ENCODE measurements around the gene AURKA. TPM values are rescaled to one million over a fixed set of nuclear protein-coding genes. Genes with fewer than 3 reads are reported as not detected.

Gene AURKA
- total RNA-seq, result 1 to 10 TPM in 3 of 4 donors, under 1 TPM in 1; 0.95 to 4.1 (median 2.5) TPM

GRCh38 chr20:56392132-56392880, at the start of gene AURKA, which contains the start of gene CSTF1:
Gene AURKA (minus strand): TSS chr20:56392215. CDS start chr20:56388197, 4,018 bp downstream.
Gene CSTF1 (plus strand): TSS chr20:56392645. CDS start chr20:56395553, 2,908 bp downstream.
- peak; percentile 98 for DNase-seq (ENCODE audit: low spot score)
- peak; percentile 99 for ATAC-seq (ENCODE audit: low FRiP score)
- TF ChIP-seq CTCF (IDR thresholded peaks at IDR 0.05), result no peak

- DNase-seq (ENCODE audit: low spot score) (no peak), ATAC-seq (ENCODE audit: low FRiP score) (no peak)
- no peak for TF ChIP-seq CTCF (IDR thresholded peaks at IDR 0.05)
Measured at GRCh38 chr20:56440346-56441007, 48.5 kb upstream of the AURKA start.

GRCh38 chr20:56439771-56440291, 47.8 kb upstream of the AURKA start:
- no peak for ATAC-seq (ENCODE audit: low FRiP score)
- TF ChIP-seq CTCF (IDR thresholded peaks at IDR 0.05), result no peak
- DNase-seq (ENCODE audit: low spot score), result no peak

- DNase-seq (ENCODE audit: low spot score) (no peak), ATAC-seq (ENCODE audit: low FRiP score) (no peak)
- no peak for TF ChIP-seq CTCF (IDR thresholded peaks at IDR 0.05)
Measured at GRCh38 chr20:56438284-56438683, 46.3 kb upstream of the AURKA start.

GRCh38 chr20:56437196-56437960, 45.4 kb upstream of the AURKA start:
- no peak for DNase-seq (ENCODE audit: low spot score)
- ATAC-seq (ENCODE audit: low FRiP score), result no peak
- TF ChIP-seq CTCF (IDR thresholded peaks at IDR 0.05), result no peak

- no peak for TF ChIP-seq CTCF (IDR thresholded peaks at IDR 0.05)
- DNase-seq (ENCODE audit: low spot score), result no peak
- ATAC-seq (ENCODE audit: low FRiP score), result no peak
Measured at GRCh38 chr20:56433880-56434255, 41.9 kb upstream of the AURKA start.
